HG02885 (cell line): ENCODE results near the gene ZIC2.
"Not testable (repeated sequence)": the region's sequence is repeated elsewhere in the genome, so short reads cannot be mapped to it uniquely, and the experiment has no call there.

Source experiments
- ATAC-seq: cut with Tn5 transposase; IDR thresholded peaks from one replicate; pipeline ENCODE4 v1.9.1; 2021; ENCODE audit warnings: mild to moderate bottlenecking; ENCODE audit not compliant: unreplicated experiment, poor library complexity

Gene ZIC2

GRCh38 chr13:99981735-99982035 is at the start of gene ZIC2:
Gene ZIC2, plus strand, starts transcription at chr13:99981784. Its CDS starts 281 bp downstream, at chr13:99982065.
- no peak for ATAC-seq

- ATAC-seq: no peak
These were observed 48.7 kb upstream of the ZIC2 start for GRCh38 chr13:99932912-99933311.

- no peak for ATAC-seq
These were observed 45.8 kb upstream of the ZIC2 start for GRCh38 chr13:99935772-99936171.

- no peak for ATAC-seq
These were observed 42.9 kb upstream of the ZIC2 start for GRCh38 chr13:99938635-99939034.

GRCh38 chr13:99941086-99941485 is 40.5 kb upstream of the ZIC2 start:
- ATAC-seq: no peak

GRCh38 chr13:99941911-99942310 is 39.7 kb upstream of the ZIC2 start:
- no peak for ATAC-seq

GRCh38 chr13:99944102-99944501 is 37.5 kb upstream of the ZIC2 start:
- no peak for ATAC-seq

- ATAC-seq: no peak
These were observed 37.0 kb upstream of the ZIC2 start for GRCh38 chr13:99944606-99945005.

- ATAC-seq: not testable (repeated sequence)
These were observed 36.1 kb upstream of the ZIC2 start for GRCh38 chr13:99945515-99945914.

GRCh38 chr13:99947666-99948065 is 33.9 kb upstream of the ZIC2 start:
- no peak for ATAC-seq

- ATAC-seq: no peak
These were observed 33.2 kb upstream of the ZIC2 start for GRCh38 chr13:99948411-99948810.

- ATAC-seq: no peak
These were observed 32.5 kb upstream of the ZIC2 start for GRCh38 chr13:99948907-99949678.

- no peak for ATAC-seq
These were observed 31.7 kb upstream of the ZIC2 start for GRCh38 chr13:99949679-99950413.

- not testable (repeated sequence) for ATAC-seq
These were observed 29.9 kb upstream of the ZIC2 start for GRCh38 chr13:99951666-99952065.

GRCh38 chr13:99953138-99953755 is 28.3 kb upstream of the ZIC2 start:
- ATAC-seq: no peak

- no peak for ATAC-seq
These were observed 26.4 kb upstream of the ZIC2 start for GRCh38 chr13:99955107-99955746.

GRCh38 chr13:99955747-99956472 is 25.7 kb upstream of the ZIC2 start:
- no peak for ATAC-seq

GRCh38 chr13:99956473-99957349 is 24.9 kb upstream of the ZIC2 start:
- ATAC-seq: no peak

GRCh38 chr13:99958406-99959126 is 23.0 kb upstream of the ZIC2 start:
- ATAC-seq: no peak
